ENCODE data around the gene KCNK18.
"Not testable (repeated sequence)": the region's sequence is repeated elsewhere in the genome, so short reads cannot be mapped to it uniquely, and the experiment has no call there.

KCNK18 gene

DNA sequence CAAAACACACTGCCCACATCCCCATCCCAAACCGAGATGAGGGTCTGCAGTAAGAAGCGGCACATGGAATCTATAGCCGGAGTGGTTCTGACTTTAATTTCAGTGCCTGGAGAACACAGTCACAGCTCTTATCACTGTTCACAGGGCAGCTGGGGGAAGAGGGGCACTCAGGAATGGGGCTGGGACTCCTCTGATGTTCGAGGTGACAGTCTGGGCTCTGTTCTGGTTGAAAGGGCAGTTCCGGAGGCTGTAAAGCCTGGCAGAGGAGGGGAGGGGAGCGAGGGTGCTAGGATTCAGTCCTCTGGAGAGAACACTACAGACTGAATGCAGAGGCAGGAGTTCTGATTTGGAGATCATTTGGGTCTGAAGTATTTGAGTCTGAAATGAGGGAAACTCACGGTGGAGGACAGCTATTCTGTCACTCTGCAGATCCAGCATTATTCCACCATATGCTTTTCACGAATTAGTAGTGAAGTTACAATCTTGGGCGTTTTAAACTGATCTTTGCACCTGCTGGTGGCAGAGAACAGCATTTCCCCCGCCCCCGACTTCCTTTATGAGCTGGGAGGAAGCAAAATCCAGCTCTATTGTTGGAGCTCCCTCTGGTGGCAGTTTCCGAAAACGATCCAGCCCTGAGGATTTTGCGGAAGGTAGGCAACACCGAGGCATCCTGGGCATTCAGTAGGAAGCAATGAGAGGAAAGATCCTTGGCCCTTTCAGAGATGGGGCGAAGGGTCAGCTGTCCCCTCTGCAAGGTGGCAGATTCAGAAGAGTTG is 22.7 kb upstream of the KCNK18 start:
- DNase-seq = peak; percentile 86

DNA sequence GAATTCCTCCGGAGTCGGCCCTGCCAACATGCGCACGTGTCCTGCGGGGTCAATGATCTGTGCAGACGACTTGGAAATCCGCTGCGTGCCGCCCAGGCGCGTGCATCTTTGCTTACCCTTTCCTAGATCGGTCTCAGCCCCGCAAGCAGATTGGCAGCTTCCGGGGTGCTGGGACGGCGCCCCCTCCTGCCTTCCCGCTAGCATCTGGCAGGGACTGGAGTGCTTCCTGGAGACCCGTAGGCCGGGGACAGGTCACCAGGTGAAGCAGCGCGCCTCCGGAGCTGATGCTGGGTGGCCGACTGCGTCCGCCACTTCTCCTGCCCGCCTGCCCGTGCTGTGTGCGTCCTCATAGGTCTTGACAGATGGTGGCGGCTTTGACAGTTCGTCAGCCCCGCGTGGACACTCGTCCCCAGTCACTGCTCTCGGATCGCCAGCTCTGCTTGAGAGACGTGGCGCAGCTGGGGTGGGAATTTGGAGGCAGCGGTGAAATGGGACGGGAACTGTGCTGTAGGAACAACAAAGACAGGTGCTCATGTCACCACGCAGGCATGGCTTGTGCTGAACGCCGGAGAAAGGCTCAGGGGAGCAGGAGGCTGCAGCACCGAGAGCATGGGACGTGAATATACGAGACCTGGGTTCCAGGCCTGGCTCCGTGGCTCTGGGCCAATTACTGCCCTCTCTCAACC is 21.9 kb upstream of the KCNK18 start:
- peak; percentile 26 for DNase-seq

DNA sequence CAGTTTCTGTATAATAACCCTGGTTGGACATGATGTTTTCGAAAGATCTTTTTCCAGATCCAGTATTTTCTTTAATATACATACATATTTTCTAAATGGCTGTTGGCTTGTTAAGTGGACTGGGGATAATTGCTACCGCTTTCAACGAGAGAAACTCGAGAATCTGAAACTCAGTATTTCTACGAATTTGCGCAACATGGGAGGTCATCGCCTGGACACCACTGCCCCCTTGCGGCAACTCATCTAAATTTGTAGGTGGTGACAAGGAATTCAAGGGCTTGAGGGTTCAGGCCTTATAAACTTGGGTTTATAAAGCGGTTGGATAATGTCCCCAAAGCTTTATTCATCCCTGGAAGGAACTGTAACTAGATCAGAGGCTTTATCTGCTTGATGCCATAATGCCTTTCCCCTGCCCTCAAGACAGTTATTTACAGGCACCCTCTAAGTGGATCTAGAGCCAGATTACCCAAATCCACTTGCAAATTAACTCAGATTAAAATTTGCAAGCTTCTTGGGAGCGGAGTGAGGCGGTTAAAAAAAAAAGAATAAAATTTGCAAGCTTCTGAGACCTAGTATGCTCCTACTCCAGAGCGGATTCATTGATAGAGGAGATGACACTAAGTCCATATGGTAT is 21.3 kb upstream of the KCNK18 start:
- DNase-seq = peak; percentile 76

GRCh38 chr10:117178190-117178589 is 19.1 kb upstream of the KCNK18 start:
- DNase-seq = no peak

- no peak for DNase-seq
Observed at GRCh38 chr10:117184296-117184695, 13.0 kb upstream of the KCNK18 start.

- no peak for DNase-seq
Observed at GRCh38 chr10:117184821-117185220, 12.5 kb upstream of the KCNK18 start.

- not testable (repeated sequence) for DNase-seq
Observed at GRCh38 chr10:117185817-117186216, 11.5 kb upstream of the KCNK18 start.

GRCh38 chr10:117186832-117187615 is 10.3 kb upstream of the KCNK18 start:
- peak; percentile 10 for DNase-seq

DNA sequence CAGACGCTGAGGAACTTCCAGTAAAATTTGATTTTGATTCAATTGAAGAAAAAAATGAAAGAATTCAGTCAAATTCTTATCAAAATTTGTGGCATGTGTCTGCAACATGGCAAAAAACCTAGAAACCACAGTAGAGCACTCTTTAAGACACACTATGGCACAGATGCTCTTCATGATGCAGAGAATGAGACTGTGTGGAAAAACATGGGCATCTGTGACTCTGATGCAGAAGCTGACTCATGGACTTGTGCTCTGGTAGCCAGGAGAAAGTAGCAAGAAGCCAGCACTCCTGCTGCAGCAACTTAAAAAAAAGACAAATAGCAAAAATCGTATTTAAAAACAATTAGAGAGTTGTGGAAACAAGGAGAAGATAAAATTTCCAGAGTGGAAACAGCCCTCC is 8.9 kb upstream of the KCNK18 start:
- DNase-seq = no peak

DNA sequence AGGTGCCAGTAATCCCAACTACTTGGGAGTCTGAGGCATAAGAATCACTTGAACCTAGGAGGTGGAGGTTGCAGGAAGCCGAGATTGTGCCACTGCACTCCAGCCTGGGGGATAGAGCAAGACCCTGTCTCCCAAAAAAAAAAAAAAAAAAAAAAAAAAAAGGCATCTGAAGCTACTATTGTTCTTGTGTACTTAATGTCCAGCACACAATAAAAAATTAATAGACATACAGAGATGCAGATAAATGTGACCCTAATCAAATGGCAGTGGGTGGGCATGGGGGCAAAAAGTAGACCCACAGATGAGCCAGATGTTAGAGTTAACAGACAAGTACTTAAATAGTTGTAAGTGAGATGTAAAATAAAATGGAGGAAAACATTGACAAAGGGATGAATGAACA is 7.7 kb upstream of the KCNK18 start:
- DNase-seq = no peak

GRCh38 chr10:117198088-117198487 is 799 bp downstream of the KCNK18 start:
- DNase-seq = no peak

GRCh38 chr10:117201826-117202225 is 4.5 kb downstream of the KCNK18 start:
- DNase-seq = no peak

- DNase-seq = no peak
Observed at GRCh38 chr10:117204316-117204715, 7.0 kb downstream of the KCNK18 start.

DNA sequence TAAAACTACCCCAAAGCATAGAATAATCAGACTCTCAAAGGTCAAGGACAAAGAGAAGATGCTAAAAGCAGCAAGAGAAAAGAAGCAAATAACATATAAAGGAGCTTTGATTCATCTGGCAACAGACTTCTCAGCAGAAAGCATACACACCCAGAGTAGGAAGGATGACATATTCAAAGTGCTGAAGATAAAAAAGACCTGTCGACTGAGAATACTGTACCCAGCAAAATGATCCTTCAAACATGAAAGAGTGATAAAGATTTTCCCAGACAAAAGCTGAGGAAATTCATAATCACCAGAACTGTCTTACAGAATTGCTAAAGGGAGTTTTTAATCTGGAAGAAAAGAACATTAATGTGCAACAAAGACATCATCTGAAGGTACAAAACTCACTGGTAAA is 14.9 kb downstream of the KCNK18 start:
- DNase-seq = no peak

DNA sequence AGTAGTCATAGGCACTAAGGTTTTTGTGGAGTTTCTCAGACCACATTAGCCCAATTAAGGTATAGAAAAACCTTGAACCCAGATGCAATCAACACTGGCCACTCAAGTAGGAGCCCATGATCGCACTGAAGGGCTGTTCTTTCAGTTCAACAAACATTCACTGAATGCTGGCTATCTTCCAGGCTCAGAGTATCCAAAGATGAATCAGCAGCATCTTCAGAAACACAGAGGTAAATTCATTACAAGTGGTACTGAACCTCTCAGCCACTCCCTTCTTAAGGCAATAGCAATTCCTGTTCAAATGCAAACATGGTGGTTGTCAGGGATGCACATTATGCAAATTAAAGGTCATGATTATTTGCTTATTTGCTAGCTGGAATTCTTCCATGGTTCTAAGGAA is 17.1 kb downstream of the KCNK18 start:
- DNase-seq = no peak

GRCh38 chr10:117215079-117215478 is 17.8 kb downstream of the KCNK18 start:
- no peak for DNase-seq

GRCh38 chr10:117216028-117216427 is 18.7 kb downstream of the KCNK18 start:
- no peak for DNase-seq

- peak; percentile 66 for DNase-seq
Observed at GRCh38 chr10:117216611-117217195, 19.4 kb downstream of the KCNK18 start.

GRCh38 chr10:117217196-117217761 is 20.0 kb downstream of the KCNK18 start:
- DNase-seq = peak; percentile 32

- no peak for DNase-seq
Observed at GRCh38 chr10:117218654-117219053, 21.4 kb downstream of the KCNK18 start.

DNA sequence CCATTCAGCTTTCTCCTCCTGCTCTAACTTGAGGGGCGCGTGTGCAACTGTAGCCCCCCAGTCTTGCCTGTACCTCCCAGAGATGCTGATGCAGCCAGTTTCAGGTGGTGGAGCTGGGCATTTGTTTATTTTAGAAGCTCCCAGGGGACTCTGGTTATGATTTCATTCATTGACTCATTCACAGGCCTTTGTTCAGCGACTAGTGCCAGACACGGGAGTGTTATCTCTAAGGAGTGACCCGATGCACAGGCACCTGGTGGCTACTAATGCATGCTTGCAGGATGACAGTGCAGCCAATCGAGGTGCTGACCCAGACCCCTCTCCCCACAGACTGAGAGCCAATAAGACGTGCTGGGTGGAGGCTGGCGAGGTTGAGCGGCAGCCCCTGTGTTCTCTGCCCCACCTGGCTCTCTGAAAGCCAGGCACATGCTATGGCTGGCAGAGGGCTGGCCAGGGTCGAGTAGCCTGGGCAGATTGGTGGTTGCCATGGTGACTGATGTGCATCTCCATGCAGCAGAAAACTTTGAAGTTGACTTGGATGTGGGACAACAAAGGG is 23.9 kb downstream of the KCNK18 start:
- no peak for DNase-seq

- no peak for DNase-seq
Observed at GRCh38 chr10:117222552-117222951, 25.3 kb downstream of the KCNK18 start.
